ENCODE results near the gene CCDC195.

CCDC195 gene

GRCh38 chr2:224716201-224716600 is at the start of gene CCDC195:
Gene CCDC195 (minus strand): TSS chr2:224716365. CDS start chr2:224716365, 0 bp downstream.
- no peak for DNase-seq

- peak in 1 of 2 donors; percentile 33 for DNase-seq
These were observed 48.5 kb upstream of the CCDC195 start for GRCh38 chr2:224764565-224765236.

GRCh38 chr2:224757934-224758548 is 41.9 kb upstream of the CCDC195 start:
- no peak for DNase-seq

GRCh38 chr2:224753743-224754540 is 37.8 kb upstream of the CCDC195 start:
- DNase-seq, result no peak

- no peak for DNase-seq
These were observed 36.0 kb upstream of the CCDC195 start for GRCh38 chr2:224751996-224752698.

- no peak for DNase-seq
These were observed 33.0 kb upstream of the CCDC195 start for GRCh38 chr2:224749136-224749535.

GRCh38 chr2:224747765-224748164 is 31.6 kb upstream of the CCDC195 start:
- DNase-seq, result no peak

- no peak for DNase-seq
These were observed 20.1 kb upstream of the CCDC195 start for GRCh38 chr2:224736227-224736626.

- no peak for DNase-seq
These were observed 18.8 kb upstream of the CCDC195 start for GRCh38 chr2:224734949-224735348.

GRCh38 chr2:224731665-224732064 is 15.5 kb upstream of the CCDC195 start:
- no peak for DNase-seq

GRCh38 chr2:224729435-224729834 is 13.3 kb upstream of the CCDC195 start:
- no peak for DNase-seq

GRCh38 chr2:224724331-224724730 is 8.2 kb upstream of the CCDC195 start:
- DNase-seq, result no peak

GRCh38 chr2:224723586-224724217 is 7.5 kb upstream of the CCDC195 start:
- no peak for DNase-seq

GRCh38 chr2:224722770-224723169 is 6.6 kb upstream of the CCDC195 start:
- no peak for DNase-seq

GRCh38 chr2:224722250-224722649 is 6.1 kb upstream of the CCDC195 start:
- DNase-seq, result no peak

- DNase-seq, result no peak
These were observed 756 bp upstream of the CCDC195 start for GRCh38 chr2:224716921-224717320.

- DNase-seq, result no peak
These were observed 4.1 kb downstream of the CCDC195 start for GRCh38 chr2:224711859-224712665.

- no peak for DNase-seq
These were observed 4.8 kb downstream of the CCDC195 start for GRCh38 chr2:224711381-224711780.

- no peak for DNase-seq
These were observed 6.9 kb downstream of the CCDC195 start for GRCh38 chr2:224709301-224709700.

- no peak for DNase-seq
These were observed 21.7 kb downstream of the CCDC195 start for GRCh38 chr2:224694502-224694901.

GRCh38 chr2:224691563-224691962 is 24.6 kb downstream of the CCDC195 start:
- no peak for DNase-seq

- no peak for DNase-seq
These were observed 25.3 kb downstream of the CCDC195 start for GRCh38 chr2:224690868-224691267.
